GM12878 (cell line): ENCODE measurements around the gene CARD9. TPM values are rescaled to one million over a fixed set of nuclear protein-coding genes. Genes with fewer than 3 reads are reported as not detected.

Experiments used
- ATAC-seq: fragments of 200-7000 bp; cut with Tn5 transposase; 3 replicates; pipeline ENCODE4 v1.9.1; 2020; ENCODE audit warnings: mild to moderate bottlenecking, moderate library complexity
- BruUV-seq: library from RNA; stranded (reverse); fragments of 400-500 nt; replicated peaks from 2 replicates; lab custom pipeline; 2021; lab: Mats Ljungman, UMichigan
- CTCF ChIA-PET: fragments of 300-600 bp; sonication (Branson Sonifier 250); formaldehyde crosslinking; extraction: SDS; loops from one replicate; lab custom pipeline; 2021; ENCODE audit warnings: inconsistent platforms; lab: Yijun Ruan, JAX
- POLR2A ChIA-PET: fragments of 350-600 bp; formaldehyde crosslinking; extraction: SDS; loops from one replicate; lab custom pipeline; 2021; ENCODE audit warnings: inconsistent platforms; lab: Charles Lee
- RAD21 ChIA-PET: fragments of 300-600 bp; sonication (Branson Sonifier 250); formaldehyde crosslinking; loops from one replicate; lab custom pipeline; 2023; ENCODE audit warnings: antibody characterized with exemption; ENCODE audit not compliant: unreplicated experiment; lab: Charles Lee
- SMC1A ChIA-PET: fragments of 300-600 bp; sonication (Branson Sonifier 250); formaldehyde crosslinking; loops from one replicate; lab custom pipeline; 2023; ENCODE audit not compliant: unreplicated experiment, uncharacterized antibody; lab: Charles Lee
- DNase-seq: peaks from one replicate; pipeline ENCODE4 v3.0.0-alpha.2; 2011; ENCODE audit warnings: low read depth, low spot score
- FAIRE-seq: peaks from 3 replicates; lab custom pipeline; 2011; peaks lifted over from hg19 to GRCh38; lab: Jason Lieb, UNC
- H2AFZ ChIP-seq: 2 replicates; pipeline ENCODE4 v1.6.0; 2011; ENCODE audit warnings: low read depth, low read length, control low read depth; ENCODE audit not compliant: control insufficient read depth
- H3K27ac ChIP-seq: 2 replicates; pipeline ENCODE4 v1.5.1; 2011; ENCODE audit warnings: control low read depth; ENCODE audit not compliant: control insufficient read depth, insufficient read depth
- H3K27me3 ChIP-seq, 2 experiments: replicated peaks in 1 of 2; 2 replicates each; pipeline versions ENCODE4 v1.6.0 to v1.6.1; 2011; ENCODE audit warnings: low read length in 1 of 2; ENCODE audit not compliant: control insufficient read depth in 2 of 2, insufficient read depth in 2 of 2
- H3K36me3 ChIP-seq, 2 experiments: 2 replicates each; pipeline ENCODE4 v1.5.1; 2011; ENCODE audit warnings: low read length in 1 of 2; ENCODE audit not compliant: control insufficient read depth in 2 of 2, insufficient read depth in 2 of 2
- H3K4me1 ChIP-seq: 2 replicates; pipeline ENCODE4 v1.6.1; 2011; ENCODE audit warnings: mild to moderate bottlenecking, low read length, moderate library complexity, mixed read lengths; ENCODE audit not compliant: control insufficient read depth, insufficient read depth
- H3K4me2 ChIP-seq: 2 replicates; pipeline ENCODE4 v1.6.0; 2011; ENCODE audit warnings: control low read depth; ENCODE audit not compliant: control insufficient read depth, insufficient read depth
- H3K4me3 ChIP-seq: fragments of 200-600 bp; sonication (generic); 2 replicates; pipeline ENCODE4 v1.5.1; 2016
- H3K79me2 ChIP-seq: 2 replicates; pipeline ENCODE4 v1.6.0; 2011; ENCODE audit warnings: low read length; ENCODE audit not compliant: control insufficient read depth, insufficient read depth
- H3K9ac ChIP-seq: 2 replicates; pipeline ENCODE4 v1.8.0; 2011; ENCODE audit warnings: low read length, control low read depth, mixed read lengths; ENCODE audit not compliant: control insufficient read depth, insufficient read depth
- H3K9me3 ChIP-seq: replicated peaks from 3 replicates; pipeline ENCODE4 v1.5.1; 2011; ENCODE audit warnings: mild to moderate bottlenecking, low read length; ENCODE audit not compliant: control insufficient read depth, insufficient read depth
- H4K20me1 ChIP-seq: 2 replicates; pipeline ENCODE4 v1.6.0; 2011; ENCODE audit not compliant: control insufficient read depth, insufficient read depth
- CBX5 ChIP-seq: sonication (generic); IDR thresholded peaks from 2 replicates; pipeline ENCODE4 v1.6.1; 2016; ENCODE audit warnings: low read depth, moderate library complexity, mild to moderate bottlenecking, inconsistent platforms
- CHD2 ChIP-seq: IDR thresholded peaks from 2 replicates; pipeline ENCODE4 v1.6.1; 2011; ENCODE audit warnings: low read depth, low read length, improper control_type of control experiment, borderline replicate concordance
- EED ChIP-seq: sonication (generic); IDR thresholded peaks from 2 replicates; pipeline ENCODE4 v1.6.1; 2016; ENCODE audit warnings: antibody characterized with exemption, low read depth
- POLR2AphosphoS2 ChIP-seq: IDR thresholded peaks from 2 replicates; pipeline ENCODE4 v1.6.1; 2011; ENCODE audit warnings: low read depth, mild to moderate bottlenecking, low read length, improper control_type of control experiment, moderate library complexity
- RB1 ChIP-seq: fragments of 450-650 bp; formaldehyde crosslinking; IDR thresholded peaks from 2 replicates; pipeline ENCODE4 v1.6.1; 2017; ENCODE audit warnings: mild to moderate bottlenecking, borderline replicate concordance
- ZNF592 ChIP-seq: fragments of 450-650 bp; IDR thresholded peaks from 2 replicates; pipeline ENCODE4 v1.6.1; 2017; ENCODE audit warnings: mild to moderate bottlenecking, moderate library complexity
- WGBS: methylation state at CpG from one replicate; pipeline ENCODE4 v1.1.6; 2016; ENCODE audit warnings: low lambda C conversion rate; ENCODE audit not compliant: insufficient replicate concordance, insufficient coverage; ENCODE audit errors: missing lambda C conversion rate; 5-methylcytosine and 5-hydroxymethylcytosine counted together
- in situ Hi-C: fragments of 300-500 bp; cut with MboI; formaldehyde crosslinking; loops from 9 replicates; pipeline ENCODE4 v1.14.3; 2018; ENCODE audit warnings: mixed read lengths
- intact Hi-C: fragments of 100-400 bp; cut with micrococcal nuclease; formaldehyde crosslinking; loops from one replicate; pipeline ENCODE4 v1.14.2; 2022; ENCODE audit not compliant: unreplicated experiment
- polyA plus RNA-seq, 11 experiments: library from polyadenylated mRNA; depleted of rRNA in 4 of 11; unstranded in 6 of 11; stranded (reverse) in 5 of 11; fragments of >200 nt; fragmentation: Nextera tagmentation in 4 of 11; fragmentation: Illumina TruSeq in 1 of 11; extraction: Ambion mirVana in 4 of 11; extraction: Trizol in 1 of 11; gene quantifications; 1 replicate in 1 of 11; 2 replicates in 10 of 11; pipeline versions ENCODE4 v1.2.1 to v1.2.3, GENCODE V29; 2011 to 2016; ENCODE audit warnings: inconsistent platforms in 2 of 11, missing spikeins in 2 of 11, low read depth in 1 of 11
- total RNA-seq, 4 experiments: library from RNA; depleted of rRNA in 3 of 4; stranded (reverse); fragments of >200 nt in 3 of 4; fragmentation: Illumina TruSeq in 1 of 4; extraction: Trizol in 1 of 4; gene quantifications; 2 replicates each; pipeline versions ENCODE4 v1.2.1 to v1.2.3, GENCODE V29; 2013 to 2021
- TF ChIP-seq, protein P1 (sequence below): IDR thresholded peaks from 2 replicates; pipeline ENCODE4 v1.6.1; 2011; ENCODE audit warnings: borderline replicate concordance, low read depth, mild to moderate bottlenecking, moderate library complexity, low read length; ENCODE audit not compliant: insufficient read depth, poor library complexity, severe bottlenecking
- TF ChIP-seq, protein P2 (sequence below): fragments of 450-650 bp; IDR thresholded peaks from 2 replicates; pipeline ENCODE4 v1.6.1; 2017; ENCODE audit warnings: borderline replicate concordance
- TF ChIP-seq, protein P3 (sequence below): IDR thresholded peaks from 2 replicates; pipeline ENCODE4 v1.6.1; 2012; ENCODE audit warnings: low read depth, low read length, improper control_type of control experiment

The CARD9 gene
- total and polyA plus RNA-seq, 10 of the 15 experiments (the other 5 are each of a cell fraction or from before 2014, with no cell fraction given), result 0.11 to 4.9 (median 1.8) TPM; not detected in 1

- TF ChIP-seq, protein P1, sequence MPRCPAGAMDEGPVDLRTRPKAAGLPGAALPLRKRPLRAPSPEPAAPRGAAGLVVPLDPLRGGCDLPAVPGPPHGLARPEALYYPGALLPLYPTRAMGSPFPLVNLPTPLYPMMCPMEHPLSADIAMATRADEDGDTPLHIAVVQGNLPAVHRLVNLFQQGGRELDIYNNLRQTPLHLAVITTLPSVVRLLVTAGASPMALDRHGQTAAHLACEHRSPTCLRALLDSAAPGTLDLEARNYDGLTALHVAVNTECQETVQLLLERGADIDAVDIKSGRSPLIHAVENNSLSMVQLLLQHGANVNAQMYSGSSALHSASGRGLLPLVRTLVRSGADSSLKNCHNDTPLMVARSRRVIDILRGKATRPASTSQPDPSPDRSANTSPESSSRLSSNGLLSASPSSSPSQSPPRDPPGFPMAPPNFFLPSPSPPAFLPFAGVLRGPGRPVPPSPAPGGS, result no peak
- TF ChIP-seq EED, result no peak
- TF ChIP-seq, protein P2, sequence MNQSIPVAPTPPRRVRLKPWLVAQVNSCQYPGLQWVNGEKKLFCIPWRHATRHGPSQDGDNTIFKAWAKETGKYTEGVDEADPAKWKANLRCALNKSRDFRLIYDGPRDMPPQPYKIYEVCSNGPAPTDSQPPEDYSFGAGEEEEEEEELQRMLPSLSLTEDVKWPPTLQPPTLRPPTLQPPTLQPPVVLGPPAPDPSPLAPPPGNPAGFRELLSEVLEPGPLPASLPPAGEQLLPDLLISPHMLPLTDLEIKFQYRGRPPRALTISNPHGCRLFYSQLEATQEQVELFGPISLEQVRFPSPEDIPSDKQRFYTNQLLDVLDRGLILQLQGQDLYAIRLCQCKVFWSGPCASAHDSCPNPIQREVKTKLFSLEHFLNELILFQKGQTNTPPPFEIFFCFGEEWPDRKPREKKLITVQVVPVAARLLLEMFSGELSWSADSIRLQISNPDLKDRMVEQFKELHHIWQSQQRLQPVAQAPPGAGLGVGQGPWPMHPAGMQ, result no peak
Measured at GRCh38 chr9:136343884-136344269, 29.6 kb downstream of the CARD9 start (continued).

DNA sequence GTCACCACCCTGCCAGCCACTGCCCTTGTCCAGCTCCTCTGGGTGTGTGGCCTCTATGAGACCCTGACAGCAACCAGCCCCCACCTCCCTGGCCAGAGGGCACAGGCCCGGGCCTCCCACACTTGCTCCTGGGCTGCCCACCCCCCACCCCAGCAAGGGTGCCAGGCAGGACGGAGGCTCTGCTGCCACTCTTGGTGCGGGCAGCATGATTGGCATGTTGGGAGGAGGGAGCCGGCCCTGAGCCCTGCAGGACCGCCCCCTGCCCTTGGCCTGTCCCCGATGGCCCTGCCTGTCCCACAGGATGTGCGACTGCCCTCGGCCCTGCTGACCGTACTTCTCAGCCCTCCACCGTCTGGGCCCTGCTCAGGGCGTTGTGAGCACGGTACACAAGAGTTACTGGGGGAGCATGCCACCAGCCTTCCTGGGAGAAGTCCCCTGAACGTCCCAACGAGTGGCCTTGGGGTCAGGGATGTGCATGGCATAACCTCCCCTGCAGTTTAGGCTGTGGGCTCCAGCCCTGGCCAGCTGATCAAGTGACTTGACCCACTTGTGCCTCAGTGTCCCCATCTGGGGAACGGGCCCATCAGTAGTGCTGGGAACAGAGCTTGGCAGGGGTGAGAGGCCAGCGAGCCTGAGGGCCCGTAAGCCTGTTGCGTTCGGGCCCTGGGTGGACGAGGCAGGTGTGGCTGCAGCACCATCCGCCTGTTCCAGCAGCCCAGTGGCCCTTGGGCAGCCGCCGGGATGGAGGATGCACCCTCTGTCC is 30.2 kb downstream of the CARD9 start:
- Histone ChIP-seq H2AFZ (no peak overlapping the region), H3K27ac (no peak overlapping the region), H3K4me2 (no peak overlapping the region), H3K36me3 (no peaks in the 10 kb centered on the region), H3K4me3 (no peak overlapping the region), H3K79me2 (no peaks in the 10 kb centered on the region)
- no peak for ATAC-seq
- SMC1A ChIA-PET, result no interaction called here
- CTCF ChIA-PET, result interaction anchor here (1.5 kb wide), 1 partner anchor 20 kb away, joined by 5 read pairs; no protein-coding TSS in a partner anchor
- 46% methylated on average over 23 of the region's 23 CpGs for WGBS
- in situ Hi-C loops, result no loop called here
- no TSS peak for BruUV-seq
- TF ChIP-seq POLR2AphosphoS2, result no peak
- TF ChIP-seq, protein P3, sequence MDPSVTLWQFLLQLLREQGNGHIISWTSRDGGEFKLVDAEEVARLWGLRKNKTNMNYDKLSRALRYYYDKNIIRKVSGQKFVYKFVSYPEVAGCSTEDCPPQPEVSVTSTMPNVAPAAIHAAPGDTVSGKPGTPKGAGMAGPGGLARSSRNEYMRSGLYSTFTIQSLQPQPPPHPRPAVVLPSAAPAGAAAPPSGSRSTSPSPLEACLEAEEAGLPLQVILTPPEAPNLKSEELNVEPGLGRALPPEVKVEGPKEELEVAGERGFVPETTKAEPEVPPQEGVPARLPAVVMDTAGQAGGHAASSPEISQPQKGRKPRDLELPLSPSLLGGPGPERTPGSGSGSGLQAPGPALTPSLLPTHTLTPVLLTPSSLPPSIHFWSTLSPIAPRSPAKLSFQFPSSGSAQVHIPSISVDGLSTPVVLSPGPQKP, result no peak
- TF ChIP-seq RB1, result no peak
- no peak for TF ChIP-seq ZNF592
- TF ChIP-seq CHD2, result no peak
- no peak for TF ChIP-seq CBX5
- TF ChIP-seq, all 136 proteins: peak for 0
- ChIA-PET RAD21 (no interaction called here), POLR2A (interaction anchor here (0.6 kb wide), 1 partner anchor 214 kb away, joined by 3 read pairs; no protein-coding TSS in a partner anchor)
- intact Hi-C loops, result no loop called here
- DNase-seq (no peak), FAIRE-seq (no peak)
- Histone ChIP-seq H3K27me3 (no peaks in the 10 kb centered on the region; a peak in 1 of 4 replicates), H4K20me1 (no peaks in the 10 kb centered on the region), H3K4me1 (no peaks in the 10 kb centered on the region), H3K9ac (no peak overlapping the region), H3K9me3 (no peaks in the 10 kb centered on the region)
